Stimulated activated CD4-positive, alpha-beta T cell treated with anti-CD3 and anti-CD28 coated beads, Interleukin-2, amount 100 ng/mL, for 48 hours (primary cell): ENCODE data around the gene ZNG1B.
"Not testable (repeated sequence)": the region's sequence is repeated elsewhere in the genome, so short reads cannot be mapped to it uniquely, and the experiment has no call there.

Experiments used
- DNase-seq, 2 donors: peaks; one replicate each; pipeline ENCODE4 v3.0.0-alpha.2; 2020

Gene ZNG1B

DNA sequence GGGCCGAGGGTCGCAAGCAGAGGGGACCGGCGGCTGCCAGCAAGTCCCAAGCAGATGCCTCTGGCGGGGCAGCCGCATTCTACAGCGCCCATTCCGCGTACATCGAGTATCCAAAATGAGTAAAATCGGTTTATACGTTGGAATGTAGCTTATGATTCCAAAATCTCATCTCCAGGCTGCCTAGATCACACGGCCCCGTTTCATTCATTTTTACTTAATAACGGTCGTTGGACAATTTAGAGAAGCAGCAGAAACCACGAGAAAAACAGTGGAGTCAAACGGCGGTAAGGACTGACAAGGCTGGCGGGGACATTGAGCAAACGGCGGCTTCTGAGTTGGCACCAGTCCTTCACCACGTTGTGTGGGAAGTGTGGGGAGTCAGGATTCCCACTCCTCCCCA, 66.6 kb downstream of the ZNG1B start:
- not testable (repeated sequence) for DNase-seq

DNA sequence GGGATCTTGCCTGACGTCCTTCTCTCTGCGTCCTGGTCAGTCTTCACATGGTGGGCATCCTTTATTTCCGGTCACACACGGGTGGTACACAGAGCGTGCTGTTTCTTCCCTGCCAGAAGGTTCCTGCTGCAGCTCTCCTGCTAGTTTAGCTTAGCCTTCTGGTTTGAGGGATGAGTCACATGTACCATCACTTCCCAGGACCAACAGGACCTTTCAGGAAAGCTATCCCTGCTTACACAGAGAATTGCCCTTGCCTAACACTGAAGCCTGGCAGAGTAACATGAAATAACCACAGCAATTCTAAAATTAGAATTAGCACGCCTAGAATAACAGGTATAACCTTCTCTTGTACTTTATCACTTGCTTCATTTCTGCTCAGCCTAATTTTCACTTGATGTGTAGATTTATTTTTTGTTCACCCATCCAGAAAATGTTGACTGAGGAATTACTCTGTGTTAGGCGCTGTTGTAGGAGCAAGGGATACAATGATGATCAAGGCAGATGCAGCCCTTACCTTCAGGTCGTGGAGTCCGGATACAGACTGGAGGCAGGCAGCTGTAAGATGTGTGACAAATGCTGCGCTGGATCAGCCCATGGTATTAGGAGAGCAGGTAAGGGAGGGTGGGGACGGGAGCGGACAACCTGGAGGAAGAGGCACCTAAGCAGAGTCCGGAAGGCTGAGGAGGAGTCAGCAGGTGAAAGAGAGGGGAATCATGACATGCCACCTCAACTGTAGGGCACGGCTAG, 70.1 kb downstream of the ZNG1B start:
- not testable (repeated sequence) for DNase-seq

DNA sequence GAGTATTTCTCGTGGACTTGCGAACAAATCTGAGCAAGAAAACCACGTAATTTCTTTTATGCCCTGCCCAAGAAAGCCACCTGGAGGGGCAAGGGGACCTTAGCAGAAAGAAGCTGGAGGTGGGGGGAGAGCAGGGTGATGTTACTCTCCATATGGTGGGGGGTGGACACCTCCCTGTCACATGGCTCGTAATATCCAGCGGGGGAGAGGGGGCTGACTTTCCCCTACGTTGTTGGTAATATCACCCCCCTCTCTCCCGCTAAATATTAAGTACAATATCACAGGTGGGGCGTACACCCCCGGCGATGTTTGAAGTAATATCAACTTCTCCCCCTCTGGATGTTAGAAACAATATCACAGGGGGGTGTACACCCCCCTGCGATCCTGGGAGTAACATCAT, 70.7 kb downstream of the ZNG1B start:
- not testable (repeated sequence) for DNase-seq

DNA sequence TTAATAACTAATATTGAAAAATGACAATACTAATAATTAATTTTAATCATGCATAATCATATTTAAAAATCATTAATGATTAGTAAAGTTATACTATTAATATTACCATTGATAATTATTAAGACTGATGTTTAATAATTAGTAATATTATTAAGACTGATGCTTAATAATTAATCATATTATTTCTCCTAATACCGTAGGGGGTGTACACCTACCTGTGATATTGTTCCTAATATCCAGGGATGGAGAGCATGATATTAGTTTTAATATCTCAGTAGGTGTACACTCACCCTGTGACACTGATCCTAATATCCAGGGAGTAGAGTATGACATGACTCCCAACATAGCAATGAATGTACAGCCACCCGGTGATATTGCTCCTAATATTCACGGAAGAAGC, 73.4 kb downstream of the ZNG1B start:
- DNase-seq, result not testable (repeated sequence)

DNA sequence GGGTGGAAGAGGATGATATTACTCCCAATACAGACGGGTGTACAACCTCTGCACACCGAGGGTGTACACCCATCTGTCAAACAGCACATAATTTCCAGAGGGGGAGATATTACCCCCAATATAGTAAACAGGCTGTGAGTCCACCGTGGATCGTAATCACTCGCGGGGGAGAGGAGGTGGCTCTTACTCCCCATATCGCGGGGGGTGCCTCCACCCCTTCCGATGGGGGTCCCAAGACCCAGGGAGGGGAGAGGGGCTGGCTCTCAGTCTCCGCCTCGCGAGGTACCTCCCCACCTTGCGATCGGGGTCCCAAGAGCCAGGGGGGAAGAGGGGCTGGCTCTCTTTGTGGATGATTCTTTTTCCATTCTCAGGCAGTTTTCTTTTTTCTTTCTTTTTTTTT, 74.4 kb downstream of the ZNG1B start:
- not testable (repeated sequence) for DNase-seq

DNA sequence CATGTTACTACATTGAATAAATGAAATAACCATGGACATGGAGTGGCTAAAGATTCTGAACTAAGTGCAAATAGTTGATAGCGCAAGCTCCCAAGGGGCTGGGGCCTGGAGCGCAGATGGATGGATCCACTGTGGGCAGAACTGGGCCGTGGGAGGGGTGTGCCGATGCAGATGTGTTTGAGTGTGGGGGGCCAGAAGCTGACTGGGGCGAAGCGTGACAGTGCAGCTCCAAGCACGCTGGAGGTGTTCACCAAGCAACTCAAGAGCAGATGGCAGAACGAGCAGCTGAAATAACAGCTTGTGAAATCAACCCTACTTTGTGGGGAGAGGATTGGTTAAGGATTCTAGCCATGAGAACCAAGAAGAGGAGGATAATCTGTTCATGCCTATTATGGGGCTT, 78.0 kb downstream of the ZNG1B start:
- not testable (repeated sequence) for DNase-seq

DNA sequence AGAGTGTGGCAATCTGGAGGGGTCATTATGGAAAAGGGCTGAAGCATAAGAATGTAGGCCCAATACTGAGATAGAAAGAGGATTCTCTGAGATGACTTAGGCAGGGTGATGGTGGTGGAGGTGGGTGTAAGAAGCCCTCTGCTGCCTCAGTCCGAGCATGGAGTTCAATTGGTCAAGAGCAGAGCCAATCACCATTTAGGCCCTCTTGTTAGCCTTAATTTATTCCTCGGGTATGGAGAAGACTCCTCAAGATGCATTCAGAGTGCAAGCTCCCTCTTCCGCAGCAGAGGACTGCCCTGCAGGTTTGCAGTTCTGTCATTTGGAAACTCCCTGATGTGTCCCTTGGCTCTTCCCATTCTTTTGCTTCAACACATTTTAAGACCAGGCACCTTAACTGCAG, 78.5 kb downstream of the ZNG1B start:
- DNase-seq, result not testable (repeated sequence)

DNA sequence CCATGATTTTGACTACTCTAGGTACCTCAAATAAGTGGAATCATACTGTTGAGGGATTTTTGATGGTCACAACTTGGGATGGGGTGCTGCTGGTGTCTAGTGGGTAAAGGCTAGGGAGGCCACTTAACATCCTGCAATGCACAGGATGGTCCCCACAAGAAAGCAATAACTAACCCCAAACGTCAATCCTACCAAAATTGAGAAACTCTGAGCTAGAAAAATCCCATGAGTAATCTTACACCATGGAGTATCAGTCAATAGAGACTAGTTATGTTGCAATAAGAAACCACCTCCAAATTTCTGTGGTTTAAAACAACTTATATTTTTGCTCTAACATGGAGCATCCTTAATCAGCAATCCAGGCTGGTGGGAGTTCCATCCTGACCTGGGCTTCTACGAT, 79.5 kb downstream of the ZNG1B start:
- DNase-seq, result not testable (repeated sequence)

DNA sequence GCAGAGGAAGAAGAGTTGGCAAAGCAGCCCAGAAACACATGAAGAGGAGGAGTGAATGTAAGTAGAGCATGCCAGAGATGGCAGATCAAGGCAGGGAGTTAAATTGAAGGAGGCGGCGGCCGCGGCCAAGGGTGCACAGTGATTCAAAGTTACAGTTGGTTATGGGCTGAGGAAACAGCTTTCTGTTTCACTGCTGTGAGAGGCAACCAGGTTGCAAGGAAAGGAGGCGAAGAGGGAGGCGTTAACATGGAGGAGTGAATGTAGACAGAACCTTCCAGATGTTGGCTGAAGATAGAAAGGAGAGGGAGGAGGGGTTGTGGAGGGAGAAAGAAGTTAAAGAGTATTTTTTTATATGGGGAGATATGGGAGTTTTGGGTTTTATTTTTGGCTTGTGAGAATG, 83.3 kb downstream of the ZNG1B start:
- not testable (repeated sequence) for DNase-seq

DNA sequence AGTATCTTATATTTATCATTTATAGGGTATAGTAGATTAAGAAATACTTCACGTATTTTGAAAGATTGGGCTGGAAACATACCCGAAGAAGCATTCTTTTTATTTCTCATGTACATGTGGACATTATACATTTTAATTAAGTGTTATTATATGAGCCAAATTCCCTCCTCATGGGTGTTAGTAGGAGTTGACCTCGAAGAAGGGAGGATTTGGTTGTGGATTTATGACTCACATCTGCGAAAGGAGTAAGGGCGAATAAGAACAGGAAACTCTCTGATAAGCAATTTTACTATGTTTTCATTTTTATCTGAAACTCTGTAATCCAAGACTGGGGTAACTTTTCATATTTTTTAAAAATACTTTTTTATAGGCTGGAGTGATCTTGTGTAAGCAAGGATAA, 84.0 kb downstream of the ZNG1B start:
- not testable (repeated sequence) for DNase-seq

DNA sequence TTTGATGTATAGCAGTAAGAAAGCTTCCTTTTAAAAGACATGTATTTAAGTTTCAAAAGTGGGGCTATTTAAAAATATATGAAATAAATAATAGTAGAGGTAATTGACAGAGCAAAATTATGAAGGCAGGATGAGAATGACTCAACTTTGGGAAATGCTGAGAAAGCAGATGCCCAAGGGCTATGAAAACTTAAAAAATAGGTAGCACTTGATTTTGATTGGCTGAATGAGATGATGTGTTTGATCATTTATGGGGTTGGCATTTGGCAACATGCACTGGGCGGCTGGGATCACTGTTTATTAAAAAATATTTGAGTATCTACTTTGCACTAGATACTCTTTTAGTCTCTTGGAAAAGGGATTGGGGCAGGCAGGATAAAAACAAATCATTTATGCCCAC, 87.5 kb downstream of the ZNG1B start:
- not testable (repeated sequence) for DNase-seq

DNA sequence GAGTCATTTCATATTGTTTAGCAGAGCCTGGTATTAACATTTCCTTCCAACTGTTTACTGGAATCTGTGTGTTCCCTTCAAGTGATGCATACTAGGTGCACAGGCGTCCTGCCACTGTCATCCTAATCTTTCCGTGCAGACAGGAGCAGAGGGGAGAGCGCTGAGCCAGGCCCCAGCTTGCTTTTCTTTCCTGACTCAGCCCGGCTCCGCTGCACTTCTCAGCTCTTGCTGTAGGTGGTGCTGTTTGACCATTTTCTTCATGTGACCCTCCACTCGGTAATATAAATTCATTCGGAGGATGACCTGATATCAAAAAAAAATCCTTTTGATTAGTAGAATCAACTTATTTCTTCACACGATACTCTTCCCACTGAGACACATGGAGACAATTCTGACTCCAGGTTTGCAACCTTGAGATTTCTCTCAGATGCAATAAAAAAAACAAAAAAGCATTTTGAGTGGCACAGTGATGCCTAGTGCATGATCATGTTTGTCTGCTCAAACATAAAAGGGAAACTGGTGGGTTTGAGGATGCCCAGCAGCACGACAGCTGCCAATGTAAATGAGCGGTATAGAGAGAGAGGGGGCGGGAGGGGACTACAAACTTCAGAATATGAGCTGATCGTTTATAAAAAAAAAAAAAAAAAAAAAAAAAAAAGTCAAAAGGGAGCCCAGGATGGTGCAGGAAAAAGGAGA, 90.0 kb downstream of the ZNG1B start:
- not testable (repeated sequence) for DNase-seq

DNA sequence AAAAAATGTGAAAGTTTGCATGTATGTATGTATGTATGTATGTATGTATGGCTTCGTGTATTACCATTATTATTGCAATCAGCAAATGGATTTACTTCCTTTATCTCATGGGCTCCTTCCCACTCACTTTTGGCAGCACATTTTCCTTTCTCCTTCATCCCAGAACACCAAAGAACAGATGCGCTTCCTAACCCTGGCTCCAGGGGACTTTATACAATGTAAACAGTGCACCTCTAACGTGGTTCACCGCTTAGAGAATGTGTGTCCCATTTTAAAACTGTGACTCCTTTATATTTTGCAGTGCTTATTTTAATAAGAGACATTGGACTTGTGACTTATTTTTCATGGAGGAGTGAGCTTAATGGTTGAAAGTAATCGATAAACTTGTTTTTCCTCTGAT, 90.6 kb downstream of the ZNG1B start:
- DNase-seq, result not testable (repeated sequence)

DNA sequence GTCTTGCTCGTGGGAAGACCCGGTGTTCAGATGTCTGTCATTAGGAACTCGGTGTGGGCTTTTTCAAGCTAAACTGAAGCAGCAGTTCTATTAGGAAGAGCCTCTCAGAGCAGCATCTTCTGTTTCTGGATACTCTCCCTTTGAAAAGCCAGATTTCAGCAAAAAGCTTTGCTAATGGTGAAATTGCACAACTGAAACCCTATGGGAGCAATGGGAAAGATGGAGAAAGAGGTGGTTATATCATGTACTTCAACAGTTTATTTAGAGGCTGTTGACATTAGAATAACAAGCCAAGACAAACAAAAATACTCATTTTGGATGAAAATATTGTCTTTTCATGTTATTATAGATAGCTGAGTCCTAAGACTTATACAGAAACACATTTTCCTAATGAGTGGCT, 91.4 kb downstream of the ZNG1B start:
- DNase-seq, result not testable (repeated sequence)

DNA sequence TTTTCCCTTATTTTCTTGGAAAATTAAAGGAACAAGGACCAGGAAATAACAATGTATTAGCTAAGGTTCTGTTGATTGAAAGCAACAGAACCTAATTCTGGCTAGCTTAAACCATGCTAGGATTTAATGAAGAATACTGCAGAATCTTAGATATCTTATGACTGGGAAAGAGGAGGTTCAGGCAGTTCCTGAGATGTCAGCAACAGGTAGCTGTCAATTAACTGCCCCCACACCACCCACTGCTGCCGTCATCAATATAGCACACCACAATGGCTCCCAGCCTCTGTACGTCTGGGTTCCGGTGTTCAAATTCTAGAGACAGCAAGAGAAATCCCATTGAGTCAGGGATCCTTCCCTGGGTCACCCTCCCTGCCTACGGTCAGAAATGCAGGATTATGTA, 95.5 kb downstream of the ZNG1B start:
- DNase-seq, result not testable (repeated sequence)

DNA sequence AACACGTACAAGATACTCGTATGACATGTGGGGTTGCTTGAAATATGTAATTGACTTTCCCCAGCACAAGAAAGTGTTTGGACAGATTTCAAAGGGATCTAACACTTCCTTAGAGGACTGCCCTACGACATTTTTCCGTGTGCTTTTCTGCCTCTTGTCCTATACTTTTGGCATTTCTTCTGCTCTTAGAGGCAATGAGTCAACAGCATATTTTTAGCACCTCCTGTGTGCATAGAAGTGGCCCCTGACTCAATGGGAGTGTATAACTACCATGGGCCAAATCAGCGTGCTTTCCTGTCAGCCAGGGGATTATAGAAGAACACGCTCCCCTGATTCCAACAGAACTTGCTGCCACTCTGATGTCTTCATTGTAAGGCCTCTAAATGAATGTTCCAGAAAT, 99.1 kb downstream of the ZNG1B start:
- DNase-seq, result not testable (repeated sequence)

DNA sequence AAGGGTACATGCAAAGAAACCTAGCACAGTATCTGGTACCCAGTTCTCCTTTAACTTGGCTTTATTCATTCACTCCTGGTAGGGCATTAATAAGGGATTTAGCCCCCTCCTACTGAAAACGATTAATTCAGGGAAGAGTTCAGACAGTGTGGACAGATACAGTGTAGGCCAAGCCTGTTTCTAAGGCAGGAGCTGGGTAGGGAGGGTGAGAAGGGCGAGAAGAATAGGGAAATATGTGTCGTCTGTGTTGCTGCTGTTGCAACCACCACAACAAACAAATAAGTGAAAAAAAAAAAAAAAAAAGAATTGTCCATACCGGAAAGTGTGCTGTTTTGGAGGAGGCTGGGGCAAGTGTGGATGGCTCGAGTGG, 103.3 kb downstream of the ZNG1B start:
- not testable (repeated sequence) for DNase-seq

DNA sequence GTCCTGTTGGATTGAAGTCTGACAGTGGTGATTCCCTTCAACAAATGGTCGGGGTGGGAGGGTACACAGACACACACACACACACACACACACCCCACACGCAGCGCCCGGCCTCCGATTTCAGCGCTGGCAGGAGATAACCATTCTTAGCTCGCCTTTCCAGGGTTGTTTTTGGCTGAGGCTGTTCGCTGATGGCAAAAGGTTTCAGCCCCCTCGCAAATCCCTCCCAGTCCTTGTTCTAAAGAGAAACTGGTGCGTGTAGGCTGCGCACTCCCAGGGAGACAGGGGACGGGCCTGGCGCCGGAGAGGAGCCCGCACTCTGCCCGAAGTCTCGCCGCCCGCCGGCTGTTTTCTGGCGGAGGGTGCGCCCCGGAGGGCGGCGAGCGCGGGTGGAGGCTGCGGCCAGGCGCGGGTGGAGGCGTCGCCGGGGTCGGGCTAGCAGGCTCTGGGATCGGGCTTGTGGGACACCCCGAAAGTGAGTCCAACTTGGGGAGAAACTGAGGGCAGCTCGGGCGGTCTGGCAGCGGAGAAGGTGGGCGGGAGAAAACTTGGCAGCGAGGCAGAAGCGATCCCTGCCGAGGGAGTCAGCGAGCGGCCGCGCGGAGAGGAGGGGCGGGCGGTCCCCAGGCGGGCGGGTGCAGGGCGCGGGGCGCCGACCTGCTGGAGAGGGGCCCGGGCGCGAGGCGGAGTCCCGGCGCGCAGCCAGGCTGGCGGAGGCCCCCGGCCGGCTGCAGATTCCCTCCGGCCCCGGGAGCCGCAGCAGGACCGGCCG, 103.9 kb downstream of the ZNG1B start:
- peak in 1 of 2 donors; percentile 16 for DNase-seq

DNA sequence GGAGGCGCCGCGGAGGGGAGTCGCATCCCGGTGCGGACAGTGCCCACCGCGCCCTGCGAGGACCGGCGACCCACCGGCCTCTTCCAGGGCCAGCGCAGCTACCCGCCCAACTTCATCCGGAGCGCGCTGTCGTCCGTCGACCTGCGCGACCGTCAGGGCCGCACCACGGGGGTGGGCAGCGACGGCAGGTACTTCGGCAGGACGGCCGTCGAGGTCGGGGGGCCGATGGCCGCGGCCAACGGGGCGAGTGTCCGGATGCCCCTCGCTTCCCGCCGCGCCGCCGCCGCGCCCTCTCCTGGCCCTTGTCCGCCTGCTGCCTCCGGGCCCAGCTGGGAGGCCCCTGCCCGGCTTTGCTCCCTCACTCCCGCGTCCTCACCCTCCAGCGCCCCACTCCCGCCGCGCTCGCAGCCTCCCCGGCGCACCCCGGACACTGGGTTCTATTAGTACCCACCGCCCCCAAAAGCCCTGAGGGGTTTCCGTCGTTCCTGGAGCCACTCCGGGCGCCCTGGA, 104.5 kb downstream of the ZNG1B start:
- not testable (repeated sequence) for DNase-seq

DNA sequence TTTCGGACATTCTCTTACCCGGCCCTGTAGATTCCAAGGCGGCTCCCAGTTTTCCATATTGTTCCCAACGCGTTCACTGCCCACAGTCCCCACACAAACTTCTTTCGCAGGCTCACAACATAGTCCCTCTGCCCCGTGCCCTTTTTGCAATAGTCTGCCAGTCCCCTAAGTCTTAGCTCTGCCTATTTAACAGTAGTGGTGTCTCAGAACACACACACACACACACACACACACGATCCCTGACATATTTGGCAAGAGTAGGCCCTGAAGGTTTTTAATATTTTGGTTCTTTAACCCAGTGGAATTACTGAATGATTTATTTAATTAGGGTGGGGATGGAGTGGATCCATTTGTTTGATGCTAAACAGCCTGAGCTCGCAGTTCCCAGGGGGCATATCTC, 105.0 kb downstream of the ZNG1B start:
- DNase-seq, result not testable (repeated sequence)
